ENCODE measurements around the gene JAZF1.

GRCh38 chr7:27921081-27921836 is 259.3 kb downstream of the JAZF1 start:
- TF ChIP-seq EP300 (IDR thresholded peaks at IDR 0.05): no peak
- TF ChIP-seq POLR2A (IDR thresholded peaks at IDR 0.05): no peak
